AG09319 (cell line): ENCODE measurements around the gene CAMK2B.

ENCODE experiments used
- DNase-seq: peaks from one replicate; pipeline ENCODE4 v3.0.0-alpha.2; 2010; ENCODE audit warnings: low read depth; ENCODE audit errors: extremely low read depth
- CTCF ChIP-seq: IDR thresholded peaks from 2 replicates; pipeline ENCODE4 v1.5.1; 2011; ENCODE audit warnings: low read depth, mild to moderate bottlenecking, inconsistent platforms, low read length, moderate library complexity

Gene CAMK2B

GRCh38 chr7:44276571-44277221 is 48.7 kb downstream of the CAMK2B start:
- no peak for DNase-seq
- TF ChIP-seq CTCF: no peak

GRCh38 chr7:44275957-44276570 is 49.3 kb downstream of the CAMK2B start:
- no peak for TF ChIP-seq CTCF
- DNase-seq: no peak

DNA sequence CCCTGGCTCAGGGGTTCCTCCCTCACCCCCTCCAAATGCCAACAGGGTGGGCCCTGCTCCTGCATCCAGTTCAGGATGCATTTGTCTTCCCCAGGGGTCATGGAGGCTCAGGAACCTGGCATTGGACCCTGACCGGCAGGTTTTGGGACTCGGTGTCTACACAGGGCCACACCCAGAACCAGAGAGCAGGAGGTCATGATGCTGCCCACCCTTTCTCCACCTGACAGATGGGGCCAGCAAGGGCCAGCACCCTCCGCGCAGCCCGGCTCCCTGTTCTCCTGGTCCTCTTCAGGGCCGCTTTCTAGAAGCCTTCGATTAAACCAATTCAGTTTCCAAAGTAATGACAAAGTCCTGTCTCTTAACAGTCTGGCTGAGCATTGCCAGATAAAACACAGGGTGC is 50.2 kb downstream of the CAMK2B start:
- TF ChIP-seq CTCF: no peak
- DNase-seq: no peak

DNA sequence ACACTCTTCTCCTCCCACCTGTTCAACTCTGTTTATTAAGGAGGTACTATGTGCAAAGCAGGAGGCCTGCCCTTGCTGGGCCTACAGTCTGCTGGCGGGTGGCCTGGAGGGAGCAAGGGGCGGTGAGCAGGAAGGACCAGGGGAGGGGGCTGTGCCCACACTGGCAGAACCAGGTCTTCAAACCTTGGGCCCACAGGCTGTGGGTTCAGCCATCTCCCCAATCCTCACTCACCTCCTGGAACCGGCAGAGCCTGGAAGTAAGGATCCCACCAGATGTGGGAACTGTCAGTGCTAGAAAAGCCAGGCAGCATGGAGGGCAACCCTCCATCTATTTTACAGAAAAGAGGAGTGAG is 50.8 kb downstream of the CAMK2B start:
- DNase-seq: no peak
- TF ChIP-seq CTCF: no peak

GRCh38 chr7:44273681-44274622 is 51.4 kb downstream of the CAMK2B start:
- TF ChIP-seq CTCF: no peak

GRCh38 chr7:44272981-44273380 is 52.4 kb downstream of the CAMK2B start:
- TF ChIP-seq CTCF: no peak
- DNase-seq: no peak

More at GRCh38 chr7:44273681-44274622, 51.4 kb downstream of the CAMK2B start:
- no peak for DNase-seq

DNA sequence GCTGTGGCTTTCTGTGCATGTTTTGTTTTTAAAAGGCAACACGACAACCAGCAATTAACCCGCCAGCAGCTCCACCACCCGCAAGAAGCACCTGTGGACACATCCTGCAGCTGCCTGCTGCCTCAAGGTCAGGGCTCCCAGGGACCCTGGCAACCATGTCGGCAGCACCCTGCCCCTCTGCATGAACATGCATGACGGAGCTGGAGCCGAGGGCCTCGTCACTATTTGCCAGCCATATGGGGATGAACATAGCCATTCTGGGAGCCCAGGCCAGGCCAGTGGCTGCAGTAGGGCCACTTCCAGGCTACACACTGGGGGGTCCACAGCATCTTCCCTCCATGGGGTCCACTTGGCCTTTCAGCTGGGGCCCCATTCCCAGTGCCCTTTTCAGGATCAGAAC is 52.9 kb downstream of the CAMK2B start:
- TF ChIP-seq CTCF: no peak
- no peak for DNase-seq
